NCI-H1092 treated with DMSO at 0.1 percent for 48 hours (cell line): ENCODE results near the gene RGL3.
"Not testable (repeated sequence)": the region's sequence is repeated elsewhere in the genome, so short reads cannot be mapped to it uniquely, and the experiment has no call there.

Source experiments
- DNase-seq: peaks from one replicate; lab custom pipeline; 2025; lab: John Stamatoyannopoulos, UW

The RGL3 gene

GRCh38 chr19:11450570-11451326 is 31.6 kb upstream of the RGL3 start:
- no peak for DNase-seq

GRCh38 chr19:11448923-11449554 is 29.9 kb upstream of the RGL3 start:
- DNase-seq = no peak

GRCh38 chr19:11448410-11448809 is 29.3 kb upstream of the RGL3 start:
- DNase-seq = no peak

- no peak for DNase-seq
Observed at GRCh38 chr19:11447347-11448262, 28.5 kb upstream of the RGL3 start.

DNA sequence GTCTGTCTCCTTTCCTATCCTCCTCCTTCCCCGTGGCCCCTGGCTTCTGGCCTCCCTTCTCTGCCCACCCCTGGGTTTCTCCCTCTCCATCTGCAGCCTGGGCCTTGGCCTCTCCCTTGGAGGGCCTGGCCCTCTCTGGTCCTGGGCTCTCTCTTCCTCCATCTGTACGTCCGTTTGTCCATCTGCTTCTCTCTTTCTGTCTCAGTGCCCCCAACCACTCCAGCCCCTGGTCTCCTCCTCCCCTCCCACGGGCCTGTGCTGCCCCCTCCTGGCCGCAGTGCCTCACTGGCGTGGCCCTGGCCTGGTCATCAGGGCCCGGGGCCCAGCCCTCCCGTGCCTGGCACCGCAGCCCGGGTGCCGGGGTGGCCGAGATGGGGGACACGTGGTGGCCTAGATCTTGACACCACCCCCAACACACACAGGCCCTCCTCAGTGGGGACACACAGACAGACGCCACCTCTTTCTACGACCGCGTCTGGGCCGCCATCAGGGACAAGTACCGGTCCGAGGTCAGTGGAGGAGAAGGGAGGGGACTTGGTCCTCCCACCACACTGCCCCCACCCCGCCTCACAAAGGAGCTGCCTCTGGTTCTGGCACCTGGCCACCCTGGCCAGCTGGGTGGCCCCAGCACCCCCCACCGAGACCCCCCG is 27.7 kb upstream of the RGL3 start:
- no peak for DNase-seq

GRCh38 chr19:11446271-11446651 is 27.1 kb upstream of the RGL3 start:
- no peak for DNase-seq

- no peak for DNase-seq
Observed at GRCh38 chr19:11445141-11445540, 26.0 kb upstream of the RGL3 start.

- DNase-seq = no peak
Observed at GRCh38 chr19:11444059-11444458, 24.9 kb upstream of the RGL3 start.

GRCh38 chr19:11437955-11438354 is 18.8 kb upstream of the RGL3 start:
- DNase-seq = no peak

GRCh38 chr19:11435833-11436313 is 16.8 kb upstream of the RGL3 start:
- DNase-seq = no peak

GRCh38 chr19:11435057-11435832 is 16.1 kb upstream of the RGL3 start, which contains the start of the genes ODAD3 and PRKCSH:
TSS of gene ODAD3 (minus strand) at chr19:11435121. CDS start at chr19:11435016, 105 bp downstream.
TSS of gene PRKCSH (plus strand) at chr19:11435635. CDS start at chr19:11436118, 483 bp downstream.
- peak; percentile 99 for DNase-seq

DNA sequence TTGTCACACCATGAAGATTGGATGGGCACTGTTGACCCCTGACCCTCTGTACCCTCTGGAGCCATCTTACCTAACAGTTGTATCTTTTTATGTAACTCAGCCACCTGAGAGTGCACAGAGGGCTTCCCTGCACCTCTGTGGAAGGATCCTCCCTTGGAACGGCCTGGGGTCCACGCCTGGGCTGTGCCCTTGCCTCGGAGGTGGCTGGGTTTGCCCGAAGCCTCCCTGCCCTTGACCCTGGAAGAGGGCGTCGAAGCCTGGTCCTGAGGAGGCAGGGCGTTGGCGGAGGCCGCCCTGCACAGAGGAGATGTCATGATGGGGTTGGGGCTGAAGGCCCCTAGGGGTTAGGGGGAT is 15.6 kb upstream of the RGL3 start:
- DNase-seq = peak; percentile 46

DNA sequence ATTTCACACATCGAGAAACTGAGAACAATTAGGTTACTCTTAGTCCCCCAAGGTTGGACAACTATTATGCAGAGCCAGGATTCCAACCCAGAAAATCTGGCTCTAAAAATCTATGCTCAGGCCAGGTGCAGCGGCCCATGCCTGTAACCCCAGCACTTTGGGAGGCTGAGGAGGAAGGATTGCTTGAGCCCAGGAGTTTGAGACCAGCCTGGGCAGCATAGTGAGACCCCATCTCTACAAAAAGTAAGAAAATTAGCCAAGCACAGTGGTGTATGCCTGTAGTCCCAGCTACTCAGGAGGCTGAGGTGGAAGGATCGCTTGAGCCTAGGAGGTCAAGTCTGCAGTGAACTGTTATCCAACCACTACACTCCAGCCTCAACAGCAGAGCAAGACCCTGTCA is 14.4 kb upstream of the RGL3 start:
- DNase-seq = not testable (repeated sequence)

DNA sequence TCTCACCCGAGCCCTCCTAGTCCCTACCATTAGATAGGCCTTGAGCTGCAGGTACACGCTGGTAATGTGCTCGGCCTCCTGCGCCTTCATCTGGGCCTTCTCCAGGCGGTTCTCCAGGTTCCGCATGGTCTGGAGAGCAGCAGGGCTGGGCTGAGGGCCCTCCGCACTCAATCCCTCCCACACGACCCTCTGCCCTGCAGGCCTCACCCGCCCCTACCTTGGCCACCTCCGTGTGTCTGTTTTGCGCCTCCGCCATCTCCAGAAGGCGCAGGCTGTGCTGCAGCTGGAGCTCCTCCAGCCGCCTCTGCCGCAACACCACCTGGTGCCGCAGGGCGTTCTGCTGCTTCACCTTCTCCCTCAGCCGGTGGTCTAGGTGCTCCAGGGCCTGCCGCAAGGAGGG is 7.5 kb upstream of the RGL3 start:
- no peak for DNase-seq

DNA sequence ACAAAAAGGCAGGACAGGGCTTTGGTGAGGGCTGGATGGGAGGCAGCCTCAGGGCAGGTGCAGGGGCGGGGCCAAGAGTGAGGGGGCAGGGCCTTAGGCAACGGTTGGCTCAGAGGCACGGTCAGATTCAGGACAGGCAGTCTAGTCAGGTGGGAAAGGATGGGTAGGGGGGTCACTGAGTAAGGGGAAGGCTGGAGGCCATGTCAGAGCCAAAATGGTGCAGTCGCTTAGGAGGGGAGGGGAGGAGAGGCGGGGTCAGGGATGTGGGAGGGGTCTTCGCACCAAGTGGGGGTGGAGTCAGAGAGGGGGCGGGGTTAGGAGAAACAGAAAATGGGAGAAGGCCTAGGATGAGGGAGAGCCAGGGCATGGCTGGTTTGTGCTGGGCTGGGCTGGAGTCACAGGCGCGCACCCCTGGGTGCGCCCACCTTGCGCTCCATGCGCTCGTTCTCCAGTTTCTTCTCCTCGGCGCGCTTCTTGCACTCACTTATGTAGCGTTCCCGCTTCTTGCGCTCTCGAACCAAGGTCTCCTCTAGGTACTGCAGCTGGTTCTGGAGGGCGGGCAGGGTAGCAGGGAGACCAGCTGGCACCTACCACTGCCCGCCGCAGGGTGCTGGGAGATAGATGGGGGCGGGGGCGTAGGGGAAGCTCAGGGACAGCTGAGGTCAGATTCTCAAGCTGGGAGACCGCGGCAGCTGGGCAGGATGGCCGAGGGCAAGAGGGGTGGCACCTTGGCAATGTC is 6.8 kb upstream of the RGL3 start:
- DNase-seq = no peak

DNA sequence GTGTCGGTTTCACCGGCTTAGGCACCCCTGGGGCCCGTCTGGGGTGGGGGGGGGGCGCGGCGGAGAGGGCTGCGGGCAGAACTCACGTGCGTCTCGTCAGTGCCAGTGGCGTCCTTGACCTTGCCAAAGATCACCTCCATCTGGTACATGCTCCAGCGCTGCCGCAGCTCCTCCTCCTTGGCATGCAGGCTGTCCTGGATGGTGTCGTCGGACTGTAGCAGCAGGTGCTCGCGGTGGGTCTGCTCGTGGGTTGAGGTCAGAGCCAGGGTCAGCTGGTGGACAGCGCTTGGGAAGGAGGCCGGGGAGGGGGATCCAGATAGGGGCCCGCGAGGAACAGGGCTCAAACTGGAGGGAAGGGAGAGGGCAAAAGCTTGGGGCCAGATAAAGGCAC is 4.7 kb upstream of the RGL3 start:
- DNase-seq = no peak

DNA sequence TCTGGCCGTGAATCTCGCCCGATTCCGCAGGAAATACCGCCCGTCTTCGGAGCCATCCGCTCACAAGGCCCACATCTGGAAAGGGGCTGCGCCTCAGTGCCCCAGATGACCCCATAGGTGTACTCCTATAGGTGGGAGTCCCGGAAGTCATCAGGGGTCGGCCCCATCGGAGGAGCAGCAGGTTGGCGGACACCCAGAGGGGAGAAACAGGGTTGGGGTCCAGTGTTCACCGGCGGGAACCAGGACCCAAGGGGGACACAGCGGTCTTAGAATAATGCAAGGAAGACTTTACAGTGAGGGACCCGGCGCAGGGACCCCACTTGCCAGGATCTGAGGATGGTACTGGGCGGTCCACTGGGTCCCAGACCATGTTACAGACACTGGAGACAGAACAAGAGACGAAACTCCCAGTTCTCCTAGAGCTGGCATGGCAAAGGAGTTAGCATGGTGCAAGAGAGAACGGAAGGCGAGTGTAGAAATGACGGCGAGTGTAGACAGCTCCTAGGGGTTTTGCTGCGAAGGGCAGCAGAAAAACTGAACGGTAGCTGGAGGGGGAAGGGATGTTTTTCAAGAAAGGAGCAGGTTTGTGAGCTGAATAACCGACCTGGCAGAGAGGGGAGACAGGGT is 4.2 kb upstream of the RGL3 start:
- DNase-seq = no peak

- DNase-seq = no peak
Observed at GRCh38 chr19:11422163-11423065, 3.3 kb upstream of the RGL3 start.
